Keratinocyte (primary cell): ENCODE data around the gene MYO16. TPM values are rescaled to one million over a fixed set of nuclear protein-coding genes. Genes with fewer than 3 reads are reported as not detected.

Source experiments
- DNase-seq: peaks from one replicate; pipeline ENCODE4 v3.0.0-alpha.2; 2011; ENCODE audit warnings: low read depth, missing footprints, low spot score
- FAIRE-seq: peaks from 2 replicates; lab custom pipeline; 2011; peaks lifted over from hg19 to GRCh38; lab: Jason Lieb, UNC
- H2AFZ ChIP-seq: 2 replicates; pipeline ENCODE4 v1.6.0; 2012; ENCODE audit warnings: low read length, control low read depth, inconsistent platforms; ENCODE audit not compliant: control insufficient read depth
- H3K27ac ChIP-seq: 2 replicates; pipeline ENCODE4 v1.5.1; 2011; ENCODE audit warnings: low read length; ENCODE audit not compliant: control insufficient read depth, insufficient read depth
- H3K27me3 ChIP-seq: 3 replicates; pipeline ENCODE4 v1.6.0; 2011; ENCODE audit warnings: low read length; ENCODE audit not compliant: control insufficient read depth, insufficient read depth; ENCODE audit errors: extremely low read depth
- H3K36me3 ChIP-seq, 2 experiments: 2 replicates in 1 of 2; 3 replicates in 1 of 2; pipeline ENCODE4 v1.5.1; 2011; ENCODE audit warnings: low read length in 2 of 2, mild to moderate bottlenecking in 1 of 2; ENCODE audit not compliant: control insufficient read depth in 2 of 2, insufficient read depth in 2 of 2; ENCODE audit errors: extremely low read depth in 1 of 2
- H3K4me1 ChIP-seq: 3 replicates; pipeline ENCODE4 v1.5.1; 2011; ENCODE audit warnings: low read length; ENCODE audit not compliant: control insufficient read depth, insufficient read depth; ENCODE audit errors: extremely low read depth
- H3K4me2 ChIP-seq: 3 replicates; pipeline ENCODE4 v1.6.0; 2011; ENCODE audit warnings: low read depth, low read length; ENCODE audit not compliant: control insufficient read depth, insufficient read depth; ENCODE audit errors: extremely low read depth
- H3K4me3 ChIP-seq, 3 experiments: fragments of 200-600 bp in 1 of 3; sonication (generic) in 1 of 3; 2 replicates in 2 of 3; 3 replicates in 1 of 3; pipeline ENCODE4 v1.5.1; 2011 to 2016; ENCODE audit warnings: low read length in 3 of 3, mild to moderate bottlenecking in 3 of 3, control low read depth in 2 of 3, inconsistent platforms in 1 of 3, low read depth in 1 of 3, mixed read lengths in 1 of 3, mixed run types in 1 of 3, moderate library complexity in 1 of 3; ENCODE audit not compliant: control insufficient read depth in 2 of 3, insufficient read depth in 2 of 3; ENCODE audit errors: extremely low read depth in 1 of 3
- H3K79me2 ChIP-seq: 2 replicates; pipeline ENCODE4 v1.6.0; 2012; ENCODE audit warnings: low read length; ENCODE audit not compliant: control insufficient read depth, insufficient read depth
- H3K9ac ChIP-seq: 3 replicates; pipeline ENCODE4 v1.6.0; 2011; ENCODE audit warnings: low read length; ENCODE audit not compliant: control insufficient read depth, insufficient read depth; ENCODE audit errors: extremely low read depth
- H3K9me1 ChIP-seq: 3 replicates; pipeline ENCODE4 v1.6.0; 2011; ENCODE audit warnings: low read length; ENCODE audit not compliant: control insufficient read depth, insufficient read depth; ENCODE audit errors: extremely low read depth
- H3K9me3 ChIP-seq: 2 replicates; pipeline ENCODE4 v1.5.1; 2012; ENCODE audit warnings: low read depth, low read length; ENCODE audit not compliant: control insufficient read depth
- H4K20me1 ChIP-seq: 3 replicates; pipeline ENCODE4 v1.6.0; 2011; ENCODE audit warnings: low read length; ENCODE audit not compliant: control insufficient read depth, insufficient read depth; ENCODE audit errors: extremely low read depth
- EZH2 ChIP-seq: IDR thresholded peaks from one replicate; pipeline ENCODE4 v1.6.1; 2012; ENCODE audit warnings: inconsistent platforms, mild to moderate bottlenecking, low read length, moderate library complexity
- dilution Hi-C: fragments of 300-500 bp; cut with MboI; formaldehyde crosslinking; loops from one replicate; pipeline ENCODE4 v1.7.0; 2020; ENCODE audit warnings: low sequenced_read_pairs; ENCODE audit not compliant: extremely low pct_ligation_motif_present
- polyA plus RNA-seq, 5 experiments: library from polyadenylated mRNA; depleted of rRNA in 3 of 5; stranded (reverse) in 3 of 5; stranded (forward) in 1 of 5; unstranded in 1 of 5; fragments of >200 nt; gene quantifications; 1 replicate in 1 of 5; 2 replicates in 3 of 5; 3 replicates in 1 of 5; pipeline versions ENCODE4 v1.2.1 to v1.2.3, GENCODE V29; 2011 to 2012; ENCODE audit warnings: missing spikeins in 2 of 5, low read depth in 1 of 5, low replicate concordance in 1 of 5
- TF ChIP-seq, protein P1 (sequence below), 3 experiments: IDR thresholded peaks in 1 of 3; conservative IDR thresholded peaks in 1 of 3; optimal IDR thresholded peaks in 1 of 3; 2 replicates in 2 of 3; 3 replicates in 1 of 3; pipeline versions ENCODE3 to v1.5.1; 2011; ENCODE audit warnings: low read length in 3 of 3, mild to moderate bottlenecking in 3 of 3, moderate library complexity in 2 of 3, control low read depth in 1 of 3, inconsistent platforms in 1 of 3; ENCODE audit not compliant: insufficient read depth in 2 of 3; ENCODE audit errors: extremely low read depth in 1 of 3

MYO16 gene
- polyA plus RNA-seq, 1 donor (not counting 4 experiments of a cell fraction or from before 2014, with no cell fraction given): 0.08 TPM

DNA sequence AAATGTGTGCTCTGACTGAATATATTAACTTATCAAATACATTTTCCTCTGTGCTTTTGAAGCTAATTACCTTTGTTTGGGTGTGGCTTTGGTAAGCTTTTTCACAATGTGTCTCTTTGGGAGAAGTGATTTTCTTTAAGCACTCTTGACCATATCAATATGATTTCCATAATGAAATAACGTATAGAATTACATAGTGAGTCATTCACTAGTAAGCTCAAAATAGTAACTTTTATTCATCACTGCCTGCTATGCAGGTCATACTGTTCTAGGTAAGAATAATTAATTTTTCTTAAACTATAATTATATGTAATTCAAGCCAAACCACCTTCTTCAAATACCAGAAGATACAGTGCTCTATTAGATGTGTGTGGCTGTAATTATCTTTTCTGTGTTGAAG lies 480.7 kb downstream of the MYO16 start:
- H3K36me3 ChIP-seq: no peaks in the 10 kb centered on the region
- DNase-seq (no peak), FAIRE-seq (no peak)
- H2AFZ ChIP-seq: no peak overlapping the region
- TF ChIP-seq EZH2: no peak
- TF ChIP-seq, protein P1, sequence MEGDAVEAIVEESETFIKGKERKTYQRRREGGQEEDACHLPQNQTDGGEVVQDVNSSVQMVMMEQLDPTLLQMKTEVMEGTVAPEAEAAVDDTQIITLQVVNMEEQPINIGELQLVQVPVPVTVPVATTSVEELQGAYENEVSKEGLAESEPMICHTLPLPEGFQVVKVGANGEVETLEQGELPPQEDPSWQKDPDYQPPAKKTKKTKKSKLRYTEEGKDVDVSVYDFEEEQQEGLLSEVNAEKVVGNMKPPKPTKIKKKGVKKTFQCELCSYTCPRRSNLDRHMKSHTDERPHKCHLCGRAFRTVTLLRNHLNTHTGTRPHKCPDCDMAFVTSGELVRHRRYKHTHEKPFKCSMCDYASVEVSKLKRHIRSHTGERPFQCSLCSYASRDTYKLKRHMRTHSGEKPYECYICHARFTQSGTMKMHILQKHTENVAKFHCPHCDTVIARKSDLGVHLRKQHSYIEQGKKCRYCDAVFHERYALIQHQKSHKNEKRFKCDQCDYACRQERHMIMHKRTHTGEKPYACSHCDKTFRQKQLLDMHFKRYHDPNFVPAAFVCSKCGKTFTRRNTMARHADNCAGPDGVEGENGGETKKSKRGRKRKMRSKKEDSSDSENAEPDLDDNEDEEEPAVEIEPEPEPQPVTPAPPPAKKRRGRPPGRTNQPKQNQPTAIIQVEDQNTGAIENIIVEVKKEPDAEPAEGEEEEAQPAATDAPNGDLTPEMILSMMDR (optimal IDR thresholded peaks at IDR 0.05 in 1 of 3, IDR thresholded peaks at IDR 0.05 in 1 of 3, conservative IDR thresholded peaks at IDR 0.05 in 1 of 3; ENCODE audit: extremely low read depth in 1 of 3, insufficient read depth in 2 of 3, low read length in 3 of 3): no peak
- no peak overlapping the region for H3K9ac ChIP-seq
- H4K20me1 ChIP-seq: no peaks in the 10 kb centered on the region
- H3K4me3 ChIP-seq: no peak overlapping the region
- no peaks in the 10 kb centered on the region for H3K9me3 ChIP-seq
- no peaks in the 10 kb centered on the region for H3K27me3 ChIP-seq
- no peaks in the 10 kb centered on the region for H3K9me1 ChIP-seq
- no peaks in the 10 kb centered on the region for H3K79me2 ChIP-seq
- dilution Hi-C loops: no loop called here
- no peak overlapping the region for H3K4me2 ChIP-seq
- H3K27ac ChIP-seq: no peak overlapping the region
- H3K4me1 ChIP-seq: no peaks in the 10 kb centered on the region

DNA sequence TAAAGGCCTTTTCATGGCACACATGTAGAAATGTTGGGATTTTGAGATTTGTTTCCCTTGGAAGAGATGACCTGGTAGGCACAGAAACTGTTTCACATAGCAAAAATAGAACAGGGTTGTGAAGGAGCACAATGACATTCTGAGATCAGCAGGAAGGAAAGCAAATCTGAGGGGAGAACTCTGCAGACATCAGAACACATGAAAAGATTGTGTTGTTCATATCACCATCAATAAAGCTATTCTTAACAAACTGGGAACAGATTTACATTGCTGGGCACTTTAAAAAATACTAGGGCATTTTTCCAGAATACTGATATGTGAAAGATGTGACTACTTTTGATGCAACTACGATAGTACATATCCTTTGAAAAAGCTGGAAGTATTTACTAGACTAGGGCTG lies 481.7 kb downstream of the MYO16 start:
- H2AFZ ChIP-seq: no peak overlapping the region
- H3K36me3 ChIP-seq: no peaks in the 10 kb centered on the region
- H3K4me2 ChIP-seq: no peak overlapping the region
- no peak overlapping the region for H3K9ac ChIP-seq
- dilution Hi-C loops: no loop called here
- H4K20me1 ChIP-seq: no peaks in the 10 kb centered on the region
- DNase-seq: no peak
- H3K4me3 ChIP-seq: no peak overlapping the region
- TF ChIP-seq EZH2: no peak
- TF ChIP-seq, protein P1 (optimal IDR thresholded peaks at IDR 0.05 in 1 of 3, IDR thresholded peaks at IDR 0.05 in 1 of 3, conservative IDR thresholded peaks at IDR 0.05 in 1 of 3; ENCODE audit: extremely low read depth in 1 of 3, insufficient read depth in 2 of 3, low read length in 3 of 3): no peak
- H3K79me2 ChIP-seq: no peaks in the 10 kb centered on the region
- H3K9me1 ChIP-seq: no peaks in the 10 kb centered on the region
- H3K4me1 ChIP-seq: no peaks in the 10 kb centered on the region
- H3K27me3 ChIP-seq: no peaks in the 10 kb centered on the region
- no peak overlapping the region for H3K27ac ChIP-seq
- no peak for FAIRE-seq
- no peaks in the 10 kb centered on the region for H3K9me3 ChIP-seq
